Panc1 (cell line): Measurements from ENCODE around the gene NOTCH1.

Source experiments
- CTCF ChIP-seq: fragments of 450-650 bp; IDR thresholded peaks from 2 replicates; pipeline ENCODE4 v1.5.1; 2017; ENCODE audit warnings: mild to moderate bottlenecking
- POLR2AphosphoS5 ChIP-seq: IDR thresholded peaks from 2 replicates; pipeline ENCODE4 v1.6.1; 2012; ENCODE audit warnings: mild to moderate bottlenecking, low read depth, low read length, moderate library complexity
- TCF7L2 ChIP-seq: IDR thresholded peaks from 2 replicates; pipeline ENCODE4 v1.6.1; 2011; ENCODE audit warnings: mild to moderate bottlenecking, low read depth, low read length, inconsistent platforms
- TF ChIP-seq, protein P1 (sequence below), 2 experiments: IDR thresholded peaks; 2 replicates each; pipeline ENCODE4 v1.6.1; 2011 to 2012; ENCODE audit warnings: low read depth in 2 of 2, control low read depth in 1 of 2, low read length in 1 of 2, mild to moderate bottlenecking in 1 of 2, moderate library complexity in 1 of 2; ENCODE audit not compliant: insufficient read depth in 1 of 2

DNA sequence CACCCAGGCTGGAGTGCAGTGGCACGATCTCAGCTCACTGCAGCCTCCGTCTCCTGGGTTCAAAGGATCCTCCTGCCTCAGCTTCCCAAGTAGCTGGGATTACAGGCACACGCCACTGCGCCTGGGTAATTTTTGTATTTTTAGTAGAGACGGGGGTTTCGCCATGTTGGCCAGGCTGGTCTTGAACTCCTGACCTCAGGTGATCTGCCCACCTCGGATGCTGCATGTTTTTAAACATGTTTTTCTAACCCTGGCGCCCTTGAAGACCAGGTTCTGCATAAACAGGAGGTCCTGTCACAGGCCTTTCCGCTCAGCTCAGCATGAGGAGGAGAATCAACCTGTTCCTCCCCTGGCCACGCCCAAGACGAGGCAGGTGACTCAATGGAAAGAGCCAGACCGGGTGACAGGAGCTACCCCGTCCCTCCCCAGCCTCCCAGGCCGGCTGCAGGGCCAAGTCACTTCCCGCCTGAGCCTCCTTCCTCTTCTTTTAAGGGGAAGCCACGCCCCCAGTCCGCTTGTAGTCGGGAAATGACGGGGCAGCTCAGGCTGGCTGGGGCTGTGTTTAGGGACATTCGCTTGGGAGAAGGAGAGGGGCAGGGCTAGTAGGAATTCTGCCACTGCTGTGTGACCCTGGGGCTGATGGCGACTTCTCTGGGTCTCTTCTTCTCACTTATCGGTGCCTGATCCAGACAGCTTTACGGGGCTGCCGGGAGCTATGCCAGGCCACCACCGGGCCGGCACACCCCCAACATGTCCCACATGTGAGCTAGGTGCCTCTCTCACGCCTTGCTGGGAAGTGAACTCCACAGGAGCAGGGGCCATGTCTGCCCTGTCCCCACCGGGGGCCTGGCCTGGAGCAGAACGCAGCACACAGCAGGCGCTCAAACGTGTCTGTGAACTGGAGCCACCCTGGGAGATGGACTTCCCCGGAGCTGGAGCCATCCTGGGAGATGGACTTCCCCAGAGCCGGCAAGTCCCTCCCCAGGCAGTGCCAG is 6.1 kb downstream of the NOTCH1 start:
- TF ChIP-seq, protein P1, sequence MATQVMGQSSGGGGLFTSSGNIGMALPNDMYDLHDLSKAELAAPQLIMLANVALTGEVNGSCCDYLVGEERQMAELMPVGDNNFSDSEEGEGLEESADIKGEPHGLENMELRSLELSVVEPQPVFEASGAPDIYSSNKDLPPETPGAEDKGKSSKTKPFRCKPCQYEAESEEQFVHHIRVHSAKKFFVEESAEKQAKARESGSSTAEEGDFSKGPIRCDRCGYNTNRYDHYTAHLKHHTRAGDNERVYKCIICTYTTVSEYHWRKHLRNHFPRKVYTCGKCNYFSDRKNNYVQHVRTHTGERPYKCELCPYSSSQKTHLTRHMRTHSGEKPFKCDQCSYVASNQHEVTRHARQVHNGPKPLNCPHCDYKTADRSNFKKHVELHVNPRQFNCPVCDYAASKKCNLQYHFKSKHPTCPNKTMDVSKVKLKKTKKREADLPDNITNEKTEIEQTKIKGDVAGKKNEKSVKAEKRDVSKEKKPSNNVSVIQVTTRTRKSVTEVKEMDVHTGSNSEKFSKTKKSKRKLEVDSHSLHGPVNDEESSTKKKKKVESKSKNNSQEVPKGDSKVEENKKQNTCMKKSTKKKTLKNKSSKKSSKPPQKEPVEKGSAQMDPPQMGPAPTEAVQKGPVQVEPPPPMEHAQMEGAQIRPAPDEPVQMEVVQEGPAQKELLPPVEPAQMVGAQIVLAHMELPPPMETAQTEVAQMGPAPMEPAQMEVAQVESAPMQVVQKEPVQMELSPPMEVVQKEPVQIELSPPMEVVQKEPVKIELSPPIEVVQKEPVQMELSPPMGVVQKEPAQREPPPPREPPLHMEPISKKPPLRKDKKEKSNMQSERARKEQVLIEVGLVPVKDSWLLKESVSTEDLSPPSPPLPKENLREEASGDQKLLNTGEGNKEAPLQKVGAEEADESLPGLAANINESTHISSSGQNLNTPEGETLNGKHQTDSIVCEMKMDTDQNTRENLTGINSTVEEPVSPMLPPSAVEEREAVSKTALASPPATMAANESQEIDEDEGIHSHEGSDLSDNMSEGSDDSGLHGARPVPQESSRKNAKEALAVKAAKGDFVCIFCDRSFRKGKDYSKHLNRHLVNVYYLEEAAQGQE (IDR thresholded peaks at IDR 0.05; ENCODE audit: insufficient read depth in 1 of 2, low read depth in 2 of 2, low read length in 1 of 2) = no peak
- TF ChIP-seq CTCF (no peak), POLR2AphosphoS5 (no peak), TCF7L2 (no peak)
